Measurements from ENCODE around the gene APOA1.

APOA1 gene

DNA sequence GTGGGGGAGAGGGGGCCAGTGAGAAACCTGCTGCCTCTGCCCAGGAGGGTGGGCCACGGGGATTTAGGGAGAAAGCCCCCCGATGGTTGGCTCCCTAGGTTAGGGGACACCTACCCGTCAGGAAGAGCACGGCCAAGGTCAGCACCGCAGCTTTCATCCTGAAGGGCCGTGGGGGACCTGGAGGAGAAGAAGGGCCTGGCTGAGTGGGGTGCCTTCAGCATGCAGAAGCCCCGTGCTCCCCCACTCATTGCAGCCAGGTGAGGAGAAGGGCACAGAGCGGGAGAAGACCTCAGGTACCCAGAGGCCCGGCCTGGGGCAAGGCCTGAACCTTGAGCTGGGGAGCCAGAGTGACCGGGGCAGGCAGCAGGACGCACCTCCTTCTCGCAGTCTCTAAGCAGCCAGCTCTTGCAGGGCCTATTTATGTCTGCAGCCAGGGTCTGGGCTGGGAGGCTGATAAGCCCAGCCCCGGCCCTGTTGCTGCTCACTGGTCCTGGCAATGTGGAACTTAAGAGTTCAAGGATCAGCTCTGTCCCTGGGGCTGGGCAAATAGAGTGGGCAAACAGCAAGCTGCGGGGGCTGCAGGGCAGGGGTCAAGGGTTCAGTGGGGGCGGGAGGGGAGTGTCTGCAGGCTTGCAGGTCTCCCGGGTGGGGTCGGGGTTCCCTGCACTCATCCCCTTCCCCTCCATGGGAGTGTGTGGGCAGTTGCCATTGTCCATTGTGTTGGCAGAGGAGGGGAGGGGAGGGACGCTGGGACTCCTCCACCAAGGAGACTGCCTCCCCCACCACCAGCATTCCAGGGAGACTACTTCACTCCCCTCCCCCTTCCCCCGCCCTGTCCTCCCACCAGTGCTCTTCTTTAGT, at the start of gene APOA1:
APOA1 (minus strand) TSS at position 392 of the 861 bp plus-strand sequence; CDS start at position 157, 235 bp downstream.
- DNase-seq (ENCODE audit: low spot score in 2 of 2), result no peak
- no peak within 1 kb of the TSS for H3K4me3 Mint-ChIP-seq
- H3K36me3 Mint-ChIP-seq, result no peaks in the 10 kb centered on the region
- H3K9me3 Mint-ChIP-seq, result no peaks in the 10 kb centered on the region
- no peak within 1 kb of the TSS for H3K27ac Mint-ChIP-seq
- H3K27me3 Mint-ChIP-seq, result peaks cover 2% of the 10 kb centered on the region
- H3K4me1 Mint-ChIP-seq, result peaks cover 8% of the 10 kb centered on the region
- no peak for ATAC-seq (ENCODE audit: low read depth)

DNA sequence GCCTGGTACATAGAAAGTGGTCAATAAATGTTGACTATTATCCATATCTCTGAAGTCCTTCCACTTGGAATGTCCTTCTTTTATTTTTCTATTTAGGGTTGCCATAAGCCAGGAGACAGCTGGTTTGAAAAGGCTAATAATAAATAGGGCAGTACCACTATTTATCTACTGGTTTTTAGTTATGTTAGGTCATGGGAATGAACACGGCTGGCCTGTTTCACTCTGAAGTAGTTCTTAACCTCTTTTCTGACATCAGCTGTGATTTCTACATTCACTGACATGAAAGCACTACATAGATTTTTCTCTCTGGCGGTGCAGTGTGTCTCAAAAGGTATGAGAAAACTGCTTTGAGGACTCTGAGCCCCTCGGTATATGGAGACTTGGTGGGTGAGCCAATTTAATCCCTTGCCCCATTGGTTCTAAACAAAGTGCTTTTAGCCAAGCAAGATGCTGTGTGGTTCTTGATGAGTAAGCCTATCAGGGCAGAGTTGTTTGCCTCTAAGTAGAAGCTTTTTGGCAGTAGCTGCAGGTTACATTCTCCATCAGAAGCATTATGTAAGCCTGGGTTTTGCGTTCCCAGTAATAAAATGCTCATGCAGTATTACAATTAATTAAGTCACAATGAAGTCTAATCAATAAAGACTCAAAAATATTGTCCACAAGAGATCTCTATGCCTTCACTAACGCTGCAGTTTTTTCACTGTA, 48.7 kb upstream of the APOA1 start:
- no peak overlapping the region for H3K4me3 Mint-ChIP-seq
- no peak for ATAC-seq (ENCODE audit: low read depth)
- peak overlapping the region; percentile 75 for H3K27ac Mint-ChIP-seq
- H3K4me1 Mint-ChIP-seq, result peaks cover 5% of the 10 kb centered on the region
- peaks cover 4% of the 10 kb centered on the region for H3K36me3 Mint-ChIP-seq
- DNase-seq (ENCODE audit: low spot score in 2 of 2), result no peak
- no peaks in the 10 kb centered on the region for H3K9me3 Mint-ChIP-seq
- no peaks in the 10 kb centered on the region for H3K27me3 Mint-ChIP-seq

DNA sequence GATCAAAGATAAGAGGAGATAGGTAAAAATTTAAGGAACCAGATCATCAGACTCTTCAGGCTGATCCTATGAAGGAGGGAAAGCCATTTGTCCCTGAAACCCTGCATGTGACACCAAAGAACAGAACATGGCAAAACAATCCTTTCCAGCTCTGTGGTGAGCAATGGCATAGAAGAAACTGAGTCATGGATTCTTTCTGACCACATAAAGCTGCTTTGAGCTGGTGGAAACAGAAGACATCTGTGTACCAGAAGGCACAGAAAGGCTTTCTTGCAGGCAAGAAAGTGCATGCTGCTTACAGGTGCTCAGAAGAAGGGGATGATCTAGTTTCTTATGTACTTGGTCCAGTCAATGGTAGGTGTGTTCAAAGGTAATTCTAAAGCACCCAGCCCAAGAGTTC, 45.0 kb upstream of the APOA1 start:
- Mint-ChIP-seq H3K27ac (peak overlapping the region; percentile 18), H3K4me1 (peaks cover 10% of the 10 kb centered on the region), H3K4me3 (no peak overlapping the region), H3K9me3 (no peaks in the 10 kb centered on the region), H3K27me3 (no peaks in the 10 kb centered on the region), H3K36me3 (peaks cover 10% of the 10 kb centered on the region)
- ATAC-seq (ENCODE audit: low read depth) (no peak), DNase-seq (ENCODE audit: low spot score in 2 of 2) (no peak)

DNA sequence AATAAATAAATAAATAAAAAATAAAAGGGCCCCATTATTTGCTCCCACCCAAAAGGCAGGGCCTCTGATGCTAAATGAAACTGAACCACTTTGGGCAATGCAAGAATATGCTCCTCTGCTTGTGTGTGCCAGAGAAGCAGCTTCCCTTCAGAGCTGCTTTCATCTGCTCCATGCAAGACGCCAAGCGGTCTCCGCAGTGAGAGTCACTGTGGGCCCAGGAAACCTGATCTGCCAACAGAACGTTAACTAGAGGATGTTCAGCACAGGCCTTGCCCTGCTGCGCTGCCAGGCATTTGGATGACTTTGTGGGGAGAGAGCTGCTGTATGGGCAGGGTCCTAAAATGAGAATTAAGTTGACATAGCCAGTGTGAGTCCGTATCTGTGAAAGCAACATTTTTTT, 43.7 kb upstream of the APOA1 start:
- Mint-ChIP-seq H3K27ac (no peak overlapping the region), H3K36me3 (peaks cover 10% of the 10 kb centered on the region), H3K9me3 (no peaks in the 10 kb centered on the region), H3K4me1 (peaks cover 10% of the 10 kb centered on the region), H3K27me3 (no peaks in the 10 kb centered on the region), H3K4me3 (no peak overlapping the region)
- no peak for ATAC-seq (ENCODE audit: low read depth)
- no peak for DNase-seq (ENCODE audit: low spot score in 2 of 2)

DNA sequence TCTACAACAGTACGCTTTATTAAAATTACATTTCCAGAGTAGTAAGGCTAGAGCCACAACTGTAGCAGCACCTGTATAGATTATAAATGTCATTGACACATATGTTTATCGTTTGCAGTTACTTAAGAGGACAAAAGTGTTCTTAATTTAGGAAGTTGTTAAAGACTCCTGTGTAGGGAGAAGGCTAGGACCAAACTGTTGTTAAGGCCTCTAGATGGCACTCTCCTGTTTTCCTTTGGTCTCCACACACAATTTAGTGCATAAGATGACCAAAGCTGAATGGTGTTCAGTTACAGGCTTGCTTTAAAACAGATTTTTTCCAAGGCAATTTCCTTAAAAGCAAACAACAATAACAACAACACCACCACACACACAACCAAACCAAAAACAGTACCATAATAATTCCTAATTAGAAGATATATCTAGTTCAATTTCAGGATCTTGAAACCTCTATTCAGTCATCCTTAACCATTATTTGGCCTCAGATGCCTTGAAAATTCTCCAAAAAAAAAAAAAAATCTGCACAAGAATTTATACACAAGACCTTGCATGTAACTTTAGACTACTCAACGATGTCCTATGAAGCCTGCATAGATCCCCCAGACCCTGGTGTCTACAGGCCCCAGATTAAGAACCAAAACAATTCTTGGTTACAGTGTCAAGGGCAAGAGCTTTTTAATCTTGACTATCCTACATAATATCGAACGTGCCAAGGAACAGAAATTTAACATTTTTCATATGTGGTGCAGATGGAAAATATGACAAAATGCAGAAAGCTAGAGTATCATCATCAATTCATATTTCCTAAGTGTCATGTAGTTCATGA, 42.6 kb upstream of the APOA1 start:
- Mint-ChIP-seq H3K27me3 (no peaks in the 10 kb centered on the region), H3K9me3 (no peaks in the 10 kb centered on the region), H3K4me3 (no peak overlapping the region), H3K4me1 (peaks cover 10% of the 10 kb centered on the region), H3K27ac (peak overlapping the region; percentile 18), H3K36me3 (peaks cover 12% of the 10 kb centered on the region)
- ATAC-seq (ENCODE audit: low read depth), result peak; percentile 82
- peak in 1 of 2 donors; percentile 42 for DNase-seq (ENCODE audit: low spot score in 2 of 2)

DNA sequence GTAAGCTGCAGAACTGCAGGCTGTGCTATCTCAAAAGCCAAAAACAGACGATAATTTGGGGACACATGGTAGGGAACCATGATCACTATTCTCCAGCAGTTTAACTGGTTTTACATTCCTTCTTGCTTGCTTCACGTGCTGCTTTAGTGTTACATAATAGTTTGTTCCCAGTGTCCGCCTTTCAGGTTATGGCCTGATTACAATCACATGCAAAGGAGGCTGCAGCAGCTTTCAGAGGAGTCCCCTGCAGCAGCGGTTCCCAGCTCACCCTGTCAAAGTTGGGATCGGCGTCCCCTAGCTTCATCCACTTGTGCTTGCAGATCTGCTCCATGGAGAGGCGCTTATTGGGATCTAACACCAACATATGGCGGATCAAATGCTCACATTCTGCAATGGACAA, 39.2 kb upstream of the APOA1 start:
- H3K36me3 Mint-ChIP-seq, result peaks cover 25% of the 10 kb centered on the region

DNA sequence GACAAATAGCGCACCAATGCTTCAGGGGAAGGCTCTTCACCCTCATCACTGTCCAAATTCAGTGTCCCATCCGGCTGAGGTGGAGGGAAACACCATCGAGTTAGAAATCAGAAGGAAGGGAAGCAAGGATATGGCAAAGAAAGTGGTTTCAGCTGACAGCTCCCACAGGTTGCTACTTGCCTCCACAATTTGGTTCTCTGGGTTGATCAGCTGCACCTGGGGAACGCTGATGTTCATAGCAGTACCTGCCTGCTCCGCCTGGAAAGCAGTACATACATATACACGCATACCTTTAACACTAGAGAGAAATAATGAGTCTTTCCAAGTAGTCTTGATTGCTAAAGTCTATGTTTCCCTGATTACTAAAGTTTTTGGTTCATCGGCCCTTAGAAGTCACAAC, 37.8 kb upstream of the APOA1 start:
- Mint-ChIP-seq H3K36me3 (peaks cover 34% of the 10 kb centered on the region), H3K27me3 (no peaks in the 10 kb centered on the region), H3K4me3 (no peak overlapping the region)

More for the DNA sequence above, 39.2 kb upstream of the APOA1 start:
- DNase-seq (ENCODE audit: low spot score in 2 of 2), result no peak
- Mint-ChIP-seq H3K27ac (no peak overlapping the region), H3K4me3 (no peak overlapping the region), H3K4me1 (peaks cover 10% of the 10 kb centered on the region), H3K27me3 (no peaks in the 10 kb centered on the region), H3K9me3 (no peaks in the 10 kb centered on the region)
- ATAC-seq (ENCODE audit: low read depth), result no peak

DNA sequence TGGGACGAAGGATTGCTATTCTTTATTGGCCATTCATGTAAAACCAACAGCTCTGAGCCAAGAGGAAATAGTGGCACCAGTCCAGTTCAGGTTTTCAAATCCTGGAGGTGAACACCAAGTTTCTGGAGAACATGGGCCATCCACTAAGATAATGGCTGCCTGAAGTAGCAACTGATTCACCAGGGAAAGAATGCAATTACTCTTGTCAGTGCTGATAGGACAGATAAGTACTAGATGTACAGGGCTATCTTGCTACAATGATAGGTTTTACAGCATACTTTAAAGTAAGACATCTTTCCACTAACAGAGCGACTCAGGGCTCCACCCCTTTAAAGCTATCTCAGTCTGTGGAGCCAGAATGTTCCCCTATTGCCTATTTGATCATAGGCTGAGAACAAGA, 36.8 kb upstream of the APOA1 start:
- Mint-ChIP-seq H3K9me3 (no peaks in the 10 kb centered on the region), H3K27me3 (no peaks in the 10 kb centered on the region), H3K4me3 (no peak overlapping the region), H3K36me3 (peaks cover 40% of the 10 kb centered on the region), H3K27ac (no peak overlapping the region), H3K4me1 (no peaks in the 10 kb centered on the region)
- no peak for DNase-seq (ENCODE audit: low spot score in 2 of 2)
- ATAC-seq (ENCODE audit: low read depth), result no peak

More for the DNA sequence above, 37.8 kb upstream of the APOA1 start:
- DNase-seq (ENCODE audit: low spot score in 2 of 2) (no peak), ATAC-seq (ENCODE audit: low read depth) (no peak)
- no peak overlapping the region for H3K27ac Mint-ChIP-seq
- no peaks in the 10 kb centered on the region for H3K9me3 Mint-ChIP-seq
- peaks cover 5% of the 10 kb centered on the region for H3K4me1 Mint-ChIP-seq

DNA sequence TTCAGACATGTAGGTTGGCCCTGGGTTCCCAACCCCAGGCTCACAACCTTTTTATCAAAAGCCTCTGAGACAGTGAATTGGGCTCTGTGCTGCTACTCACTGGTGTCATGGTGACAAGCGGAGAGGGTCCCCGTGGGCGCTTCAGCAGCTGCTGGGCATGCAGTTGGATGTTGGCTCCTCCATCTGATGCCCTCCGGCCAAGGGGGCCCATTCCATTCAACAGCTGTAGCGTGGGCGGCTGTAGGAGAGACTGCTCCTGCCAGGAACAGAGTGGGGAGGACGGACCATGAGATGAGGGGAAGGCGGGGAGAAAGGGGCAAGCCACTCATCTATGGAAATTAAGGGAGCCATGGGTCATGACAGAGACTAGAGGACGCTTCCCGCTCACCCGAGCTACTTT, 36.0 kb upstream of the APOA1 start:
- Mint-ChIP-seq H3K4me1 (no peaks in the 10 kb centered on the region), H3K36me3 (peaks cover 39% of the 10 kb centered on the region), H3K4me3 (no peak overlapping the region), H3K27ac (no peak overlapping the region), H3K27me3 (no peaks in the 10 kb centered on the region), H3K9me3 (no peaks in the 10 kb centered on the region)
- ATAC-seq (ENCODE audit: low read depth) (no peak), DNase-seq (ENCODE audit: low spot score in 2 of 2) (no peak)

DNA sequence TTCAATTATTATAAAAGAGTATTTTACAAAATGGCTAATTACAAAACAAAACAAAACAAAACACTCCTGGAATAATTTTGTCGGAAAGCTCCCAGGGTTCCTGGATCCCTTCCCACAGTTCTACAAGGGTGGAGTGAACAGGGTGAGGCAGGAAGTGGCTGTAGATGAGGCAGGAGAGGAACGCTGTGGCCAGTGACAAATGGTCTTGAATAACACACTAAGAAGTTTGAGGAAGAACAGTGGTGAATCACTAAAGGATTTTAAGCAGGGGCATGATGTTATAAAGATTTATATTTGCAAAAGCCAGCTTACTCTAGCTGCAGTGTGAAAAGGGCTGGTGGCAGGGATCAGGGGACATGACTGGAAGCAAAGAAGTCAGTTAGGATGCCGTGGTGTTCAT, 33.8 kb upstream of the APOA1 start:
- Mint-ChIP-seq H3K27me3 (no peaks in the 10 kb centered on the region), H3K4me3 (no peak overlapping the region), H3K27ac (no peak overlapping the region), H3K36me3 (peaks cover 52% of the 10 kb centered on the region), H3K9me3 (no peaks in the 10 kb centered on the region), H3K4me1 (no peaks in the 10 kb centered on the region)
- ATAC-seq (ENCODE audit: low read depth) (no peak), DNase-seq (ENCODE audit: low spot score in 2 of 2) (no peak)

DNA sequence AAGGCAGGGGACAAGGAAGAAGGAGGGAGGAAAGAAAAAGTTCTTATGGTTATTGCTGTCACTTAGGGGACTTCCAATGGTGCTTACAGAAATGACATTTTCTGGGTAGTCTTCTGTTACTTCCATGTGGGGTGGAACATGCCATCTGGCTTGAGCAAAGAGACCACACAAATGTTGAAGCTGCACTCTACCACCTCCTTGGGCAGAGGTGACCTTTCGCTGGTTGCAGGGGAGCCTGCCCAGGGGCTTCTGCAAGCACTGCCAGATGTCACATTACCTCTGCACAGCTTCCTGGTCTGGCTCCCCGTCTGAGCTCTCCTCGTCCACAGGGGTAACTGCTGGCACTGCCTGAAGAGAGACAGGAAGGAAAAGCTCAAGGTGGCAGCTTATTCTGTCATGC, 32.6 kb upstream of the APOA1 start:
- H3K27me3 Mint-ChIP-seq, result no peaks in the 10 kb centered on the region
- no peaks in the 10 kb centered on the region for H3K4me1 Mint-ChIP-seq
- DNase-seq (ENCODE audit: low spot score in 2 of 2), result no peak
- H3K36me3 Mint-ChIP-seq, result peaks cover 55% of the 10 kb centered on the region
- ATAC-seq (ENCODE audit: low read depth), result no peak
- H3K9me3 Mint-ChIP-seq, result no peaks in the 10 kb centered on the region
- no peak overlapping the region for H3K27ac Mint-ChIP-seq
- H3K4me3 Mint-ChIP-seq, result no peak overlapping the region

DNA sequence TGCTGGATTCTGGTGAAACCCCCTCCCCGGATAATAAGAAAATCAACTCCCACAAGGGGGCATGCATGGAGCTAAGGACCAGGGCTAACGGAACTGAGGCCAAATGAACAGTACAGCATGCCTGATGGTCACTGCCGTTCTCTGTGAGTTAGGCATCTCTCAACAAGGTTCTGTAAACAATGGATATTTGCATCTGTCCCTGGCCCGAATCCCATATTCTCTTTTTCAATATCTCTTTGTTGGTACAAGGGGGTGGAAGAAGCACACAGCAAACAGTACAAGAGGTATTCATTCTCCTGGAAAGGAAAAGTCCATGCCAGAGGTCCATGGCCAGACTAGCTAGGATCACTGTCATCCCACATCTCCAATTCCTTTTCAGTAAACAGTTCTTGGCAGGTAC, 32.2 kb upstream of the APOA1 start:
- no peak overlapping the region for H3K4me3 Mint-ChIP-seq
- no peaks in the 10 kb centered on the region for H3K4me1 Mint-ChIP-seq
- H3K27ac Mint-ChIP-seq, result no peak overlapping the region
- no peak for DNase-seq (ENCODE audit: low spot score in 2 of 2)
- no peak for ATAC-seq (ENCODE audit: low read depth)
- no peaks in the 10 kb centered on the region for H3K9me3 Mint-ChIP-seq
- no peaks in the 10 kb centered on the region for H3K27me3 Mint-ChIP-seq
- peaks cover 53% of the 10 kb centered on the region for H3K36me3 Mint-ChIP-seq

DNA sequence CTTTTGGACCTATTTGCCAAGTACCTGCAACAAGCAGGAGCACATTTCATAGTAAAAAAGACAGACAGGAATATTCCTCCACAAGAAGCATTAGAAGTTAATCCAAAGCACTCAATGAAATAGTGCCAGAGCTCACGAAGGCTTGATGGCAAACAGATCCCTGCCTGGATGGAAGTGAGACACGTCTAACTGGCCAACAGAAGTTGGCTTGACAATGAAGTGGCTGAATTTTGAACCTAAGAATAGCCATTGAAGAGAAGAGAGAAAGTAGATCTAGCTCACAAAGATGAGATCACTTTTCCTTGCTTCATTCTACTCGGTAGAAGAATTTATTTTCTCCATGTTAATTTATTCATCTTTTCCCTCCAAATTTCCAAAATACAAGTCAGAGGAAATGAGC, 30.6 kb upstream of the APOA1 start:
- H3K27me3 Mint-ChIP-seq, result no peaks in the 10 kb centered on the region
- H3K4me1 Mint-ChIP-seq, result no peaks in the 10 kb centered on the region
- H3K36me3 Mint-ChIP-seq, result peaks cover 55% of the 10 kb centered on the region
- no peak for ATAC-seq (ENCODE audit: low read depth)
- DNase-seq (ENCODE audit: low spot score in 2 of 2), result no peak
- no peak overlapping the region for H3K27ac Mint-ChIP-seq
- no peaks in the 10 kb centered on the region for H3K9me3 Mint-ChIP-seq
- H3K4me3 Mint-ChIP-seq, result no peak overlapping the region

DNA sequence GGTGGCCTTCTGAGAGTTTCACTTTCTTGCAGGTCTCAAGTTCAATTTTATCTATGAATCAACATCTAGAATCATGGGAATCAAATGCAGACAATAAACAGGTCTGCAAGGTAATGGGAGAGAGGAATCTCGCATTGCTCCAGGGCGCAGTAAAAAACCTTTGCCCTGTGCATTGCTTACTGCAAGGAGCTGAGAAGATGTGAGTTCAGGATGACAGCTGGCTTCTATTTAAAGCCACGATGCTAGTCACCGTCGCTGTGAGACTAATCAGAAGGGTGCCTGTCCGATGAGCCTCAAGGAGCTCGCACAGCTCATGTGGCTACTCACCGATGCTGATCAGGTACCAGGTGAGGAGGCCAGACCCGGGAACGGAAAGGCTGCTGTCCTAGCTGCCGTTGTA, 30.2 kb upstream of the APOA1 start:
- H3K36me3 Mint-ChIP-seq, result peaks cover 52% of the 10 kb centered on the region
- no peaks in the 10 kb centered on the region for H3K9me3 Mint-ChIP-seq
- H3K4me1 Mint-ChIP-seq, result no peaks in the 10 kb centered on the region
- DNase-seq (ENCODE audit: low spot score in 2 of 2) (no peak), ATAC-seq (ENCODE audit: low read depth) (no peak)
- H3K27ac Mint-ChIP-seq, result no peak overlapping the region
- H3K27me3 Mint-ChIP-seq, result no peaks in the 10 kb centered on the region
- no peak overlapping the region for H3K4me3 Mint-ChIP-seq
